ENCODE measurements around the gene CLK2. TPM values are rescaled to one million over a fixed set of nuclear protein-coding genes. Genes with fewer than 3 reads are reported as not detected.

CLK2 gene
- total and polyA plus RNA-seq, 2 experiments from 2014 or later, result 27.2 to 54.6 TPM

- TF ChIP-seq ZNF462 (CRISPR knock-in tag; IDR thresholded peaks at IDR 0.05) (no peak), NANOG (IDR thresholded peaks at IDR 0.05; ENCODE audit: borderline replicate concordance) (0 out of 2 replicates have a peak, but pooled peaks have one; percentile 20), ZNF331 (CRISPR knock-in tag; IDR thresholded peaks at IDR 0.05; ENCODE audit: low read depth) (no peak), POLR2AphosphoS5 (IDR thresholded peaks at IDR 0.05; ENCODE audit: low read depth) (peak; percentile 86)
Observed at GRCh38 chr1:155244368-155245162, 28.7 kb downstream of the CLK2 start (continued).

GRCh38 chr1:155242805-155243358 lies 30.4 kb downstream of the CLK2 start:
- Histone ChIP-seq H3K4me2 (peak overlapping the region; percentile 90; the same call in 1 of the 2 replicates), H2AFZ (no peak overlapping the region), H3K27ac (ENCODE audit: low read depth) (no peak overlapping the region), H3F3A (replicated peaks; ENCODE audit: low read depth) (0 out of 2 replicates have a peak, but pooled peaks cover 10% of the 10 kb centered on the region), H3K36me3 (ENCODE audit: insufficient read depth) (no peaks in the 10 kb centered on the region), H3K27me3 (ENCODE audit: insufficient read depth) (peaks cover 30% of the 10 kb centered on the region), H3K9me2 (ENCODE audit: insufficient read depth) (no peaks in the 10 kb centered on the region), H3K4me1 (ENCODE audit: insufficient read depth) (peaks cover 19% of the 10 kb centered on the region), H3K4me3 (peak overlapping the region; percentile 70), H4K20me1 (replicated peaks; ENCODE audit: insufficient read depth) (no peaks in the 10 kb centered on the region), H3K79me2 (replicated peaks; ENCODE audit: insufficient read depth) (0 out of 2 replicates have a peak, but pooled peaks cover 7% of the 10 kb centered on the region)
- no peak for ATAC-seq
- peaks cover 17% of the 10 kb centered on the region; the same call in 2 of the 3 replicates for H3K36me3 Mint-ChIP-seq (ENCODE audit: low read depth)
- H3K9me3 Mint-ChIP-seq, result no peaks in the 10 kb centered on the region
- H3K4me3 Mint-ChIP-seq, result peak overlapping the region; percentile 69
- no peak for DNase-seq (ENCODE audit: low spot score)
- H3K27ac Mint-ChIP-seq, result no peak overlapping the region
- peaks cover 17% of the 10 kb centered on the region for H3K4me1 Mint-ChIP-seq
- H3K27me3 Mint-ChIP-seq (ENCODE audit: insufficient read depth, low read depth, poor library complexity), result peaks cover 32% of the 10 kb centered on the region
- no peak for TF ChIP-seq ZNF114 (CRISPR knock-in tag; IDR thresholded peaks at IDR 0.05)
- TF ChIP-seq NANOG (IDR thresholded peaks at IDR 0.05; ENCODE audit: borderline replicate concordance), result no peak
- TF ChIP-seq CREB1 (CRISPR knock-in tag; IDR thresholded peaks at IDR 0.05; ENCODE audit: low read depth), result no peak
- no peak for TF ChIP-seq POLR2AphosphoS5 (IDR thresholded peaks at IDR 0.05; ENCODE audit: low read depth)
- TF ChIP-seq JUNB (IDR thresholded peaks at IDR 0.05; ENCODE audit: unreplicated experiment), result no peak
- TF ChIP-seq EZH2 (IDR thresholded peaks at IDR 0.05; ENCODE audit: low read depth, unreplicated experiment), result no peak
- no peak for TF ChIP-seq EZH2phosphoT487 (IDR thresholded peaks at IDR 0.05; ENCODE audit: unreplicated experiment)
- TF ChIP-seq CTCF (conservative IDR thresholded peaks at IDR 0.05; ENCODE audit: low read depth in 2 of 2), result no peak
- TF ChIP-seq REST (IDR thresholded peaks at IDR 0.05; ENCODE audit: unreplicated experiment), result no peak
